WERI-Rb-1 (cell line): ENCODE results near the gene SELP.

Source experiments
- DNase-seq: peaks from one replicate; pipeline ENCODE4 v3.0.0-alpha.2; 2020
- H3K27ac ChIP-seq: fragments of 250-450 bp; sonication (Bioruptor Pico); 2 replicates; pipeline ENCODE4 v1.5.1; 2020; ENCODE audit warnings: mild to moderate bottlenecking, moderate library complexity
- H3K27me3 ChIP-seq: fragments of 250-450 bp; sonication (Bioruptor Pico); 2 replicates; pipeline ENCODE4 v1.5.1; 2021; ENCODE audit warnings: mild to moderate bottlenecking, low read depth, moderate library complexity; ENCODE audit not compliant: insufficient read depth, severe bottlenecking
- H3K36me3 ChIP-seq: fragments of 250-450 bp; sonication (Bioruptor Pico); 2 replicates; pipeline ENCODE4 v1.5.1; 2020; ENCODE audit warnings: mild to moderate bottlenecking, moderate library complexity
- H3K4me3 ChIP-seq: 2 replicates; pipeline ENCODE4 v1.5.1; 2011; ENCODE audit warnings: low read depth, mild to moderate bottlenecking, control low read depth, low read length
- H3K9me3 ChIP-seq: fragments of 250-450 bp; sonication (Bioruptor Pico); 2 replicates; pipeline ENCODE4 v1.5.1; 2021; ENCODE audit warnings: mild to moderate bottlenecking, moderate library complexity; ENCODE audit not compliant: severe bottlenecking
- CTCF ChIP-seq: IDR thresholded peaks from 2 replicates; pipeline ENCODE4 v1.5.1; 2011; ENCODE audit warnings: low read depth, mild to moderate bottlenecking, control low read depth, inconsistent platforms, low read length

Gene SELP

GRCh38 chr1:169623132-169623926 is 6.6 kb downstream of the SELP start:
- Histone ChIP-seq H3K36me3 (no peaks in the 10 kb centered on the region), H3K4me3 (no peak overlapping the region), H3K27me3 (no peaks in the 10 kb centered on the region), H3K9me3 (no peaks in the 10 kb centered on the region), H3K27ac (no peak overlapping the region)
- DNase-seq, result no peak
- no peak for TF ChIP-seq CTCF

- Histone ChIP-seq H3K27ac (no peak overlapping the region), H3K4me3 (no peak overlapping the region), H3K27me3 (no peaks in the 10 kb centered on the region), H3K9me3 (no peaks in the 10 kb centered on the region), H3K36me3 (no peaks in the 10 kb centered on the region)
- no peak for TF ChIP-seq CTCF
- DNase-seq, result no peak
Observed at GRCh38 chr1:169620565-169620964, 9.4 kb downstream of the SELP start.

- Histone ChIP-seq H3K4me3 (no peak overlapping the region), H3K27me3 (no peaks in the 10 kb centered on the region), H3K27ac (no peak overlapping the region), H3K36me3 (no peaks in the 10 kb centered on the region), H3K9me3 (no peaks in the 10 kb centered on the region)
- DNase-seq, result no peak
- TF ChIP-seq CTCF, result no peak
Observed at GRCh38 chr1:169618367-169618766, 11.6 kb downstream of the SELP start.

- no peak for DNase-seq
- Histone ChIP-seq H3K27ac (no peak overlapping the region), H3K27me3 (no peaks in the 10 kb centered on the region), H3K36me3 (no peaks in the 10 kb centered on the region), H3K4me3 (no peak overlapping the region), H3K9me3 (no peaks in the 10 kb centered on the region)
- TF ChIP-seq CTCF, result no peak
Observed at GRCh38 chr1:169615803-169616202, 14.1 kb downstream of the SELP start.

GRCh38 chr1:169610858-169611257 is 19.1 kb downstream of the SELP start:
- no peaks in the 10 kb centered on the region for H3K36me3 ChIP-seq
- DNase-seq, result no peak
- TF ChIP-seq CTCF, result no peak
- no peaks in the 10 kb centered on the region for H3K9me3 ChIP-seq
- H3K27ac ChIP-seq, result no peak overlapping the region
- H3K4me3 ChIP-seq, result no peak overlapping the region
- no peaks in the 10 kb centered on the region for H3K27me3 ChIP-seq

- H3K27ac ChIP-seq, result no peak overlapping the region
- no peak for TF ChIP-seq CTCF
- H3K36me3 ChIP-seq, result no peaks in the 10 kb centered on the region
- H3K9me3 ChIP-seq, result no peaks in the 10 kb centered on the region
- DNase-seq, result no peak
- no peak overlapping the region for H3K4me3 ChIP-seq
- no peaks in the 10 kb centered on the region for H3K27me3 ChIP-seq
Observed at GRCh38 chr1:169610108-169610507, 19.8 kb downstream of the SELP start.
